Activated T-cell treated with anti-CD3 and anti-CD28 coated beads, Interleukin-2, amount 50 U/mL, for 72 hours (primary cell): ENCODE results near the gene CARD11. TPM values are rescaled to one million over a fixed set of nuclear protein-coding genes. Genes with fewer than 3 reads are reported as not detected.

Source experiments
- ATAC-seq, 2 donors: fragments of 150-1000 bp; cut with Tn5 transposase; replicated peaks in 1 of 2; 2 replicates each; pipeline ENCODE4 v1.10.0; 2021; ENCODE audit warnings: moderate library complexity in 2 of 2, mild to moderate bottlenecking in 1 of 2
- DNase-seq, 2 donors: peaks; one replicate each; pipeline ENCODE4 v3.0.0; 2021 to 2022; ENCODE audit warnings: mixed read lengths in 1 of 2
- H3K27ac Mint-ChIP-seq: one replicate; pipeline ENCODE4 v1.8.0; 2022; ENCODE audit warnings: mild to moderate bottlenecking, moderate library complexity, mixed read lengths
- H3K27me3 Mint-ChIP-seq: one replicate; pipeline ENCODE4 v1.8.0; 2022; ENCODE audit warnings: low read depth, mixed read lengths
- H3K36me3 Mint-ChIP-seq, 2 donors: one replicate each; pipeline ENCODE4 v1.8.0; 2022; ENCODE audit warnings: mixed read lengths in 2 of 2, mild to moderate bottlenecking in 1 of 2; ENCODE audit not compliant: insufficient read depth in 2 of 2
- H3K4me1 Mint-ChIP-seq: one replicate; pipeline ENCODE4 v1.8.0; 2022; ENCODE audit warnings: low read depth, mixed read lengths
- H3K4me3 Mint-ChIP-seq, 2 donors: one replicate each; pipeline ENCODE4 v1.8.0; 2022; ENCODE audit warnings: mild to moderate bottlenecking in 2 of 2, mixed read lengths in 2 of 2, moderate library complexity in 2 of 2
- H3K9me3 Mint-ChIP-seq, 2 donors: one replicate each; pipeline ENCODE4 v1.8.0; 2022; ENCODE audit warnings: mixed read lengths in 2 of 2
- total RNA-seq, 2 donors: library from RNA; stranded (reverse); gene quantifications; one replicate each; pipeline ENCODE4 v1.2.3, GENCODE V29; 2022

Gene CARD11
- total RNA-seq, 2 donors from 2014 or later: 101 to 114 TPM

- H3K27ac Mint-ChIP-seq: no peak overlapping the region
- H3K9me3 Mint-ChIP-seq: peaks cover 13 to 15% of the 10 kb centered on the region in 2 donors
- H3K4me3 Mint-ChIP-seq: no peak overlapping the region
- ATAC-seq (no peak), DNase-seq (no peak)
- H3K4me1 Mint-ChIP-seq: peaks cover 28% of the 10 kb centered on the region
- no peaks in the 10 kb centered on the region for H3K27me3 Mint-ChIP-seq
- H3K36me3 Mint-ChIP-seq: peaks cover 16 to 22% of the 10 kb centered on the region in 2 donors
Measured at GRCh38 chr7:3074459-3074821, 30.8 kb upstream of the CARD11 start.

GRCh38 chr7:3073763-3074458 is 30.2 kb upstream of the CARD11 start:
- H3K36me3 Mint-ChIP-seq: peaks cover 16 to 22% of the 10 kb centered on the region in 2 donors
- peaks cover 13 to 15% of the 10 kb centered on the region in 2 donors for H3K9me3 Mint-ChIP-seq
- H3K27ac Mint-ChIP-seq: no peak overlapping the region
- H3K4me1 Mint-ChIP-seq: peaks cover 34% of the 10 kb centered on the region
- H3K4me3 Mint-ChIP-seq: no peak overlapping the region
- ATAC-seq (no peak), DNase-seq (no peak)
- H3K27me3 Mint-ChIP-seq: no peaks in the 10 kb centered on the region

GRCh38 chr7:3070908-3071307 is 27.2 kb upstream of the CARD11 start:
- H3K27me3 Mint-ChIP-seq: no peaks in the 10 kb centered on the region
- ATAC-seq (no peak), DNase-seq (no peak)
- H3K27ac Mint-ChIP-seq: no peak overlapping the region
- peaks cover 64% of the 10 kb centered on the region for H3K4me1 Mint-ChIP-seq
- H3K36me3 Mint-ChIP-seq: peaks cover 13 to 22% of the 10 kb centered on the region in 2 donors
- no peak overlapping the region for H3K4me3 Mint-ChIP-seq
- peaks cover 13% of the 10 kb centered on the region in 2 donors for H3K9me3 Mint-ChIP-seq

- Mint-ChIP-seq H3K4me3 (peak overlapping the region; percentile 29 to 42), H3K27ac (no peak overlapping the region), H3K9me3 (peaks cover 11 to 13% of the 10 kb centered on the region in 2 donors), H3K36me3 (peaks cover 13 to 21% of the 10 kb centered on the region in 2 donors), H3K27me3 (no peaks in the 10 kb centered on the region), H3K4me1 (peaks cover 72% of the 10 kb centered on the region)
- no peak for DNase-seq
- no peak for ATAC-seq
Measured at GRCh38 chr7:3069771-3070449, 26.2 kb upstream of the CARD11 start.

- ATAC-seq (no peak), DNase-seq (no peak)
- H3K4me1 Mint-ChIP-seq: peaks cover 71% of the 10 kb centered on the region
- H3K9me3 Mint-ChIP-seq: peaks cover 11 to 13% of the 10 kb centered on the region in 2 donors
- peaks cover 13 to 21% of the 10 kb centered on the region in 2 donors for H3K36me3 Mint-ChIP-seq
- peak overlapping the region in 1 of 2 donors; percentile 88 for H3K4me3 Mint-ChIP-seq
- H3K27me3 Mint-ChIP-seq: no peaks in the 10 kb centered on the region
- H3K27ac Mint-ChIP-seq: peak overlapping the region; percentile 88
Measured at GRCh38 chr7:3068530-3068929, 24.9 kb upstream of the CARD11 start.

- no peak for DNase-seq
- peaks cover 79% of the 10 kb centered on the region for H3K4me1 Mint-ChIP-seq
- H3K27me3 Mint-ChIP-seq: no peaks in the 10 kb centered on the region
- peak overlapping the region; percentile 88 for H3K27ac Mint-ChIP-seq
- peak; percentile 11 to 29 for ATAC-seq
- peaks cover 13 to 21% of the 10 kb centered on the region in 2 donors for H3K36me3 Mint-ChIP-seq
- peaks cover 11 to 13% of the 10 kb centered on the region in 2 donors for H3K9me3 Mint-ChIP-seq
- peak overlapping the region; percentile 74 to 88 for H3K4me3 Mint-ChIP-seq
Measured at GRCh38 chr7:3067606-3068380, 24.1 kb upstream of the CARD11 start.

- ATAC-seq: peak; percentile 44 to 59
- Mint-ChIP-seq H3K36me3 (peaks cover 13 to 21% of the 10 kb centered on the region in 2 donors), H3K4me1 (peaks cover 79% of the 10 kb centered on the region), H3K27ac (peak overlapping the region; percentile 88), H3K4me3 (peak overlapping the region; percentile 74 to 88), H3K9me3 (peaks cover 11 to 13% of the 10 kb centered on the region in 2 donors), H3K27me3 (no peaks in the 10 kb centered on the region)
- peak; percentile 49 to 51 for DNase-seq
Measured at GRCh38 chr7:3067193-3067592, 23.5 kb upstream of the CARD11 start.

- H3K9me3 Mint-ChIP-seq: peaks cover 12 to 14% of the 10 kb centered on the region in 2 donors
- H3K36me3 Mint-ChIP-seq: peaks cover 15 to 20% of the 10 kb centered on the region in 2 donors
- ATAC-seq (no peak), DNase-seq (no peak)
- H3K4me3 Mint-ChIP-seq: peak overlapping the region; percentile 74 to 88
- no peaks in the 10 kb centered on the region for H3K27me3 Mint-ChIP-seq
- peak overlapping the region; percentile 88 for H3K27ac Mint-ChIP-seq
- H3K4me1 Mint-ChIP-seq: peaks cover 86% of the 10 kb centered on the region
Measured at GRCh38 chr7:3066506-3066905, 22.8 kb upstream of the CARD11 start.

GRCh38 chr7:3065724-3066143 is 22.1 kb upstream of the CARD11 start:
- no peaks in the 10 kb centered on the region for H3K27me3 Mint-ChIP-seq
- H3K4me1 Mint-ChIP-seq: peaks cover 94% of the 10 kb centered on the region
- peaks cover 10 to 14% of the 10 kb centered on the region in 2 donors for H3K36me3 Mint-ChIP-seq
- DNase-seq (peak; percentile 67 to 83), ATAC-seq (peak; percentile 9 to 27)
- H3K27ac Mint-ChIP-seq: peak overlapping the region; percentile 78
- peak overlapping the region; percentile 74 to 88 for H3K4me3 Mint-ChIP-seq
- peaks cover 7 to 10% of the 10 kb centered on the region in 2 donors for H3K9me3 Mint-ChIP-seq

GRCh38 chr7:3064067-3064466 is 20.4 kb upstream of the CARD11 start:
- Mint-ChIP-seq H3K9me3 (peaks cover 0 to 4% of the 10 kb centered on the region in 2 donors), H3K4me1 (peaks cover 88% of the 10 kb centered on the region), H3K36me3 (peaks cover 3 to 4% of the 10 kb centered on the region in 2 donors), H3K4me3 (peak overlapping the region; percentile 84 to 87), H3K27me3 (no peaks in the 10 kb centered on the region), H3K27ac (peak overlapping the region; percentile 98)
- DNase-seq (peak; percentile 32 to 35), ATAC-seq (peak; percentile 12 to 16)

GRCh38 chr7:3063016-3063753 is 19.5 kb upstream of the CARD11 start:
- H3K9me3 Mint-ChIP-seq: peaks cover 0 to 4% of the 10 kb centered on the region in 2 donors
- DNase-seq: peak; percentile 86 to 88
- H3K4me3 Mint-ChIP-seq: peak overlapping the region; percentile 84 to 87
- H3K27me3 Mint-ChIP-seq: no peaks in the 10 kb centered on the region
- H3K27ac Mint-ChIP-seq: peak overlapping the region; percentile 98
- H3K36me3 Mint-ChIP-seq: peaks cover 2 to 3% of the 10 kb centered on the region in 2 donors
- ATAC-seq: peak; percentile 94 to 96
- H3K4me1 Mint-ChIP-seq: peaks cover 79% of the 10 kb centered on the region

- H3K36me3 Mint-ChIP-seq: peaks cover 3 to 7% of the 10 kb centered on the region in 2 donors
- DNase-seq (no peak), ATAC-seq (no peak)
- peaks cover 4 to 7% of the 10 kb centered on the region in 2 donors for H3K9me3 Mint-ChIP-seq
- no peak overlapping the region for H3K4me3 Mint-ChIP-seq
- H3K4me1 Mint-ChIP-seq: peaks cover 22% of the 10 kb centered on the region
- H3K27me3 Mint-ChIP-seq: no peaks in the 10 kb centered on the region
- no peak overlapping the region for H3K27ac Mint-ChIP-seq
Measured at GRCh38 chr7:3057066-3057420, 13.4 kb upstream of the CARD11 start.
